ENCODE measurements around the gene PIGA.

- TF ChIP-seq EP300 (IDR thresholded peaks at IDR 0.05) (no peak), CTCF (IDR thresholded peaks at IDR 0.05) (no peak), POLR2A (IDR thresholded peaks at IDR 0.05) (no peak)
Observed at GRCh38 chrX:15336023-15336413, 695 bp upstream of the PIGA start.

All from ovary (tissue), 3 donors.